HEK293 (cell line): ENCODE measurements around the gene RPS28.
A peak's percentile ranks its signal among the peaks of the same experiment; 100 is the strongest.

ENCODE experiments used
- CTCF ChIA-PET: fragments of 350-600 bp; formaldehyde crosslinking; extraction: SDS; loops from one replicate; lab custom pipeline; 2021; ENCODE audit warnings: antibody characterized with exemption; lab: Yijun Ruan, JAX
- POLR2A ChIA-PET: fragments of 300-600 bp; formaldehyde crosslinking; extraction: SDS; loops from one replicate; lab custom pipeline; 2020; ENCODE audit warnings: antibody characterized with exemption, inconsistent platforms; lab: Yijun Ruan, JAX
- H3K27ac ChIP-seq: fragments of 200-500 bp; sonication (Bioruptor generic); 2 replicates; pipeline ENCODE4 v1.5.1; 2014; ENCODE audit warnings: low read depth, low read length, control low read depth, inconsistent platforms; ENCODE audit errors: extremely low read depth
- H3K36me3 ChIP-seq, 2 experiments: fragments of 200-500 bp in 1 of 2; sonication (Bioruptor generic) in 1 of 2; 1 replicate in 1 of 2; 2 replicates in 1 of 2; pipeline ENCODE4 v1.5.1; 2014 to 2017; ENCODE audit warnings: inconsistent platforms in 2 of 2, low read length in 2 of 2; ENCODE audit not compliant: control insufficient read depth in 2 of 2, insufficient read depth in 1 of 2
- H3K4me1 ChIP-seq: fragments of 200-500 bp; sonication (Bioruptor generic); 2 replicates; pipeline ENCODE4 v1.5.1; 2014; ENCODE audit warnings: mild to moderate bottlenecking, low read length, inconsistent platforms; ENCODE audit not compliant: control insufficient read depth, insufficient read depth
- H3K4me3 ChIP-seq: 2 replicates; pipeline ENCODE4 v1.5.1; 2011; ENCODE audit warnings: low read depth, mild to moderate bottlenecking, control low read depth, low read length, moderate library complexity
- H3K9me3 ChIP-seq: fragments of 200-500 bp; sonication (Bioruptor generic); 2 replicates; pipeline ENCODE4 v1.5.1; 2014; ENCODE audit warnings: low read depth, low read length, inconsistent platforms; ENCODE audit not compliant: control insufficient read depth, insufficient read depth
- BCL11A ChIP-seq: fragments of 450-650 bp; formaldehyde crosslinking; IDR thresholded peaks from 2 replicates; pipeline ENCODE4 v1.5.1; 2016; ENCODE audit warnings: low read depth, missing biosample characterization, missing genetic modification characterization
- KLF9 ChIP-seq: fragments of 450-650 bp; formaldehyde crosslinking; IDR thresholded peaks from 2 replicates; pipeline ENCODE4 v1.5.1; 2016; ENCODE audit warnings: missing biosample characterization, missing genetic modification characterization, low read depth
- SCRT2 ChIP-seq: fragments of 450-650 bp; formaldehyde crosslinking; IDR thresholded peaks from 2 replicates; pipeline ENCODE4 v1.5.1; 2016; ENCODE audit warnings: missing biosample characterization, missing genetic modification characterization
- ZNF24 ChIP-seq: fragments of 450-650 bp; formaldehyde crosslinking; IDR thresholded peaks from 2 replicates; pipeline ENCODE4 v1.5.1; 2016; ENCODE audit warnings: missing biosample characterization, missing genetic modification characterization
- ZNF324 ChIP-seq: fragments of 450-650 bp; formaldehyde crosslinking; IDR thresholded peaks from 2 replicates; pipeline ENCODE4 v1.5.1; 2016; ENCODE audit warnings: missing biosample characterization, missing genetic modification characterization
- ZNF335 ChIP-seq: fragments of 450-650 bp; formaldehyde crosslinking; conservative IDR thresholded peaks from 2 replicates; pipeline ENCODE4 v1.5.1; 2016; ENCODE audit warnings: missing biosample characterization, missing genetic modification characterization
- ZNF37A ChIP-seq: fragments of 450-650 bp; IDR thresholded peaks from 2 replicates; pipeline ENCODE4 v1.5.1; 2018; ENCODE audit warnings: missing biosample characterization, missing genetic modification characterization
- ZNF571 ChIP-seq: fragments of 450-650 bp; formaldehyde crosslinking; IDR thresholded peaks from 2 replicates; pipeline ENCODE4 v1.5.0; 2017; ENCODE audit warnings: missing biosample characterization, missing genetic modification characterization
- ZNF626 ChIP-seq: fragments of 450-650 bp; sonication (Bioruptor Pico); formaldehyde crosslinking; IDR thresholded peaks from 2 replicates; pipeline ENCODE4 v1.5.1; 2018; ENCODE audit warnings: missing biosample characterization, missing genetic modification characterization, inconsistent platforms
- ZNF654 ChIP-seq: fragments of 450-650 bp; formaldehyde crosslinking; IDR thresholded peaks from 2 replicates; pipeline ENCODE4 v1.5.1; 2016; ENCODE audit warnings: low read depth, missing biosample characterization, missing genetic modification characterization
- ZNF747 ChIP-seq: fragments of 450-650 bp; formaldehyde crosslinking; IDR thresholded peaks from 2 replicates; pipeline ENCODE4 v1.5.1; 2016; ENCODE audit warnings: missing biosample characterization, missing genetic modification characterization
- ZNF792 ChIP-seq: fragments of 450-650 bp; formaldehyde crosslinking; IDR thresholded peaks from 2 replicates; pipeline ENCODE4 v1.5.1; 2016; ENCODE audit warnings: missing biosample characterization, missing genetic modification characterization
- ZXDB ChIP-seq: fragments of 450-650 bp; formaldehyde crosslinking; IDR thresholded peaks from 2 replicates; pipeline ENCODE4 v1.5.1; 2016; ENCODE audit warnings: missing biosample characterization, missing genetic modification characterization
- TF ChIP-seq, protein P1 (sequence below): fragments of 450-650 bp; formaldehyde crosslinking; IDR thresholded peaks from 2 replicates; pipeline ENCODE4 v1.5.1; 2016; ENCODE audit warnings: missing biosample characterization, missing genetic modification characterization, borderline replicate concordance

Gene RPS28

DNA sequence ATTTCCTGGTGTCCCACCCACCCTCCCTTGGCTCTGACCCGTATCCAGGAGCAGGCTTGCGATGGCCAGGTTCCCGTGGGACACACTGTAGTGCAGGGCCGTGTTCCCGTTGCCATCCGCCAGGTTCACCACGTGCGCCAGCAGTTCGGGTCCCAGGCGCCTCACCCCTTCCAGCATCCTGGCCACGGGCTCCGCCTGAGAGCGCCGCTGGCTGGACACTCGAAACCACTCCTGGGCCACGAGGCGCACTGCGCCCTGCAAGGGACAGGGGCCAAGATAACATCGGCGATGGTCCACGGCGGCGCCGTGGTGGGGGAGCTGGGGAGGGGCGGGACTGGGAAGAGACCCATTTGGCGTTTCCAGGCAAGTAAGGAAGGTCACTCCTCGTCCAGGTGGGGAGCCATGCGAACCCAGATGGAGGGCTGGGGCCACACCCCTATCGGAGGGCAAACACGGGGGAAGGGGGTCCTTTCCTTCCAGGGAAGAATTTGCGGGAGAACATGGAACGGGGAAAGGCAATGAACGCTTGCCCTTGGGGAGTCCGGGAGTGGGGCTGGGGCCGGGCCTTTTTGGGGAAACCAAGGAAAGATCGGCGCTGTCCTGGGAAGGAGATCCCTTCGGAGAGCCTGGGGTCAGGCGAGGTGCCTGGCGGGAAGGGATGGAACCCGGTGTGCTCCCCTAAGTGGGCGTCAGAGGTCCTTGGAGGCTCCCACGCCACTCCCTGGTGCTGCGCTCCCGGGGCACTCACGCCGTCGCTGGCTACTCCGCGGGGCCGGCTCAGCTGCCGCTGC is 11.9 kb downstream of the RPS28 start:
- no peak overlapping the region for H3K27ac ChIP-seq
- H3K36me3 ChIP-seq: no peaks in the 10 kb centered on the region
- H3K4me1 ChIP-seq: no peaks in the 10 kb centered on the region; the same call in 1 of the 2 replicates
- H3K9me3 ChIP-seq: no peaks in the 10 kb centered on the region
- CTCF ChIA-PET: interaction anchor here (0.6 to 1.2 kb wide), 2 partner anchors 9 to 11 kb away, joined by 3 to 5 read pairs; no protein-coding TSS in a partner anchor
- TF ChIP-seq ZNF626: no peak
- TF ChIP-seq BCL11A (tag by site-specific recombination): no peak
- TF ChIP-seq, protein P1, sequence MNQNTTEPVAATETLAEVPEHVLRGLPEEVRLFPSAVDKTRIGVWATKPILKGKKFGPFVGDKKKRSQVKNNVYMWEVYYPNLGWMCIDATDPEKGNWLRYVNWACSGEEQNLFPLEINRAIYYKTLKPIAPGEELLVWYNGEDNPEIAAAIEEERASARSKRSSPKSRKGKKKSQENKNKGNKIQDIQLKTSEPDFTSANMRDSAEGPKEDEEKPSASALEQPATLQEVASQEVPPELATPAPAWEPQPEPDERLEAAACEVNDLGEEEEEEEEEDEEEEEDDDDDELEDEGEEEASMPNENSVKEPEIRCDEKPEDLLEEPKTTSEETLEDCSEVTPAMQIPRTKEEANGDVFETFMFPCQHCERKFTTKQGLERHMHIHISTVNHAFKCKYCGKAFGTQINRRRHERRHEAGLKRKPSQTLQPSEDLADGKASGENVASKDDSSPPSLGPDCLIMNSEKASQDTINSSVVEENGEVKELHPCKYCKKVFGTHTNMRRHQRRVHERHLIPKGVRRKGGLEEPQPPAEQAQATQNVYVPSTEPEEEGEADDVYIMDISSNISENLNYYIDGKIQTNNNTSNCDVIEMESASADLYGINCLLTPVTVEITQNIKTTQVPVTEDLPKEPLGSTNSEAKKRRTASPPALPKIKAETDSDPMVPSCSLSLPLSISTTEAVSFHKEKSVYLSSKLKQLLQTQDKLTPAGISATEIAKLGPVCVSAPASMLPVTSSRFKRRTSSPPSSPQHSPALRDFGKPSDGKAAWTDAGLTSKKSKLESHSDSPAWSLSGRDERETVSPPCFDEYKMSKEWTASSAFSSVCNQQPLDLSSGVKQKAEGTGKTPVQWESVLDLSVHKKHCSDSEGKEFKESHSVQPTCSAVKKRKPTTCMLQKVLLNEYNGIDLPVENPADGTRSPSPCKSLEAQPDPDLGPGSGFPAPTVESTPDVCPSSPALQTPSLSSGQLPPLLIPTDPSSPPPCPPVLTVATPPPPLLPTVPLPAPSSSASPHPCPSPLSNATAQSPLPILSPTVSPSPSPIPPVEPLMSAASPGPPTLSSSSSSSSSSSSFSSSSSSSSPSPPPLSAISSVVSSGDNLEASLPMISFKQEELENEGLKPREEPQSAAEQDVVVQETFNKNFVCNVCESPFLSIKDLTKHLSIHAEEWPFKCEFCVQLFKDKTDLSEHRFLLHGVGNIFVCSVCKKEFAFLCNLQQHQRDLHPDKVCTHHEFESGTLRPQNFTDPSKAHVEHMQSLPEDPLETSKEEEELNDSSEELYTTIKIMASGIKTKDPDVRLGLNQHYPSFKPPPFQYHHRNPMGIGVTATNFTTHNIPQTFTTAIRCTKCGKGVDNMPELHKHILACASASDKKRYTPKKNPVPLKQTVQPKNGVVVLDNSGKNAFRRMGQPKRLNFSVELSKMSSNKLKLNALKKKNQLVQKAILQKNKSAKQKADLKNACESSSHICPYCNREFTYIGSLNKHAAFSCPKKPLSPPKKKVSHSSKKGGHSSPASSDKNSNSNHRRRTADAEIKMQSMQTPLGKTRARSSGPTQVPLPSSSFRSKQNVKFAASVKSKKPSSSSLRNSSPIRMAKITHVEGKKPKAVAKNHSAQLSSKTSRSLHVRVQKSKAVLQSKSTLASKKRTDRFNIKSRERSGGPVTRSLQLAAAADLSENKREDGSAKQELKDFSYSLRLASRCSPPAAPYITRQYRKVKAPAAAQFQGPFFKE (tag by site-specific recombination): no peak
- TF ChIP-seq ZNF654: no peak
- no peak for TF ChIP-seq ZNF24 (tag by site-specific recombination)
- TF ChIP-seq ZNF747 (tag by site-specific recombination): no peak
- TF ChIP-seq ZNF324: no peak
- TF ChIP-seq SCRT2: no peak
- no peak for TF ChIP-seq ZNF37A (tag by site-specific recombination)
- peak overlapping the region; percentile 6 for H3K4me3 ChIP-seq
- POLR2A ChIA-PET: interaction anchor here (0.6 to 2.9 kb wide), 2 partner anchors 12 to 684 kb away, joined by 3 to 22 read pairs; partner anchors contain the start of genes NDUFA7 and RPS28

DNA sequence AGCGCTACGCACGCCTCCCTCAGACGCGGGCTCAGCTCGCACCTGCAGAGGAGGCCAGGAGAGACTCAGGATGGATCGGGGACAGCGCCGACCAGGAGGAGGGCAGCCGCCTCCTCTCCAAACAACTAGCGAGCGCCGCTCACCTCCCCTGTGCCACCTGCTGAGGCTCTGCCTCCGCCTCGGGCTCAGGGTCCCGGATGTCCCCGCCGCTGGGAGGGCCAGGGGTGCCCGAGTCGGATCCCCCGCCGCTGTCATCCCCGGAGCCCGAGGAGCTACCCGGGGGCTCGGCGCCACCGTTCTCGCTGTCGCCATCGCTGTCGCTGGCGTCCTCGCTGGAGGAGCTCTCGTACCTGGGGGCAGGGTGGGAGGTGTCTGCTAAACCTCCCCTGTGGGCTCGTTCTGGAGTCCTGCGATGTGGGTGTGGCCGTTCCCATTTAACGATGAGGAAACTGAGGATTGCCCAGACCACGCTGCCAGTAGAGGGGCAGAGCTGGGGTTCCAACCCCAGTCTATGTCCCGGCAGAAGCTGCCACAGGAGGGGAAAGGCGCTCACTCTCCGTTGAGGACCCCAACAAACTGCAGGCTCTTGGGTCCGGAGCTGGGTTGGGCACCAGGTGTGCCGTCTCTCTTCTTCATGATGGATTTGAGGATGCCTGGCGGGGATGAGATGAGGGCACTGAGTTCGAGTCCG is 12.6 kb downstream of the RPS28 start:
- Histone ChIP-seq H3K4me1 (no peaks in the 10 kb centered on the region; the same call in 1 of the 2 replicates), H3K4me3 (peak overlapping the region; percentile 6), H3K36me3 (no peaks in the 10 kb centered on the region), H3K27ac (no peak overlapping the region), H3K9me3 (no peaks in the 10 kb centered on the region)
- TF ChIP-seq ZNF571 (tag by site-specific recombination) (no peak), KLF9 (tag by site-specific recombination) (peak; percentile 36), ZNF792 (tag by site-specific recombination) (no peak), ZNF335 (tag by site-specific recombination) (peak; percentile 24; the same call in 1 of the 2 replicates), ZXDB (tag by site-specific recombination) (no peak)
- ChIA-PET POLR2A (interaction anchor here (0.6 to 2.9 kb wide), 4 partner anchors 10 to 683 kb away, joined by 3 to 22 read pairs (median 7); partner anchors contain the start of genes NDUFA7 and RPS28), CTCF (interaction anchor here (0.6 to 1.2 kb wide), 3 partner anchors 10 to 245 kb away, joined by 3 to 5 read pairs (median 3); no protein-coding TSS in a partner anchor)
